GM23338 (cell line): ENCODE data around the gene TSPAN3. TPM values are rescaled to one million over a fixed set of nuclear protein-coding genes. Genes with fewer than 3 reads are reported as not detected.

ENCODE experiments used
- ATAC-seq: fragments of 200-7000 bp; cut with Tn5 transposase; 3 replicates; pipeline ENCODE4 v1.9.1; 2020
- DNase-seq: peaks from one replicate; pipeline ENCODE4 v3.0.0-alpha.2; 2015; ENCODE audit warnings: low spot score
- H2AFZ ChIP-seq: fragments of 200-600 bp; sonication (generic); 2 replicates; pipeline ENCODE4 v1.8.0; 2016; ENCODE audit warnings: antibody characterized with exemption, mild to moderate bottlenecking, moderate library complexity
- H3F3A ChIP-seq: fragments of 200-600 bp; sonication (generic); replicated peaks from 2 replicates; pipeline ENCODE4 v1.8.0; 2017; ENCODE audit warnings: antibody characterized with exemption, mixed run types, low read depth
- H3K27ac ChIP-seq: fragments of 200-600 bp; sonication (generic); 2 replicates; pipeline ENCODE4 v1.6.1; 2016; ENCODE audit warnings: low read depth
- H3K27me3 ChIP-seq: fragments of 200-600 bp; sonication (generic); 2 replicates; pipeline ENCODE4 v1.8.0; 2016; ENCODE audit warnings: mild to moderate bottlenecking, mixed run types, moderate library complexity; ENCODE audit not compliant: insufficient read depth
- H3K36me3 ChIP-seq: fragments of 200-600 bp; sonication (generic); 2 replicates; pipeline ENCODE4 v1.8.0; 2016; ENCODE audit warnings: mild to moderate bottlenecking; ENCODE audit not compliant: insufficient read depth
- H3K4me1 ChIP-seq: fragments of 200-600 bp; sonication (generic); 2 replicates; pipeline ENCODE4 v1.8.0; 2016; ENCODE audit warnings: mild to moderate bottlenecking, moderate library complexity; ENCODE audit not compliant: insufficient read depth
- H3K4me2 ChIP-seq: fragments of 200-600 bp; sonication (generic); 2 replicates; pipeline ENCODE4 v1.7.1; 2017; ENCODE audit warnings: mixed run types
- H3K4me3 ChIP-seq: fragments of 200-600 bp; sonication (generic); 2 replicates; pipeline ENCODE4 v1.6.1; 2016; ENCODE audit warnings: mixed run types
- H3K79me2 ChIP-seq: fragments of 200-600 bp; sonication (generic); replicated peaks from 2 replicates; pipeline ENCODE4 v1.8.0; 2017; ENCODE audit warnings: mild to moderate bottlenecking; ENCODE audit not compliant: insufficient read depth
- H3K9me2 ChIP-seq: fragments of 200-600 bp; sonication (generic); 2 replicates; pipeline ENCODE4 v1.8.0; 2017; ENCODE audit not compliant: insufficient read depth
- H4K20me1 ChIP-seq: fragments of 200-600 bp; sonication (generic); replicated peaks from 2 replicates; pipeline ENCODE4 v1.8.0; 2017; ENCODE audit warnings: mild to moderate bottlenecking; ENCODE audit not compliant: insufficient read depth
- H3K27ac Mint-ChIP-seq: 2 replicates; pipeline ENCODE4 v1.8.0; 2020; ENCODE audit warnings: inconsistent platforms, mild to moderate bottlenecking, moderate library complexity, mixed read lengths
- H3K27me3 Mint-ChIP-seq: 3 replicates; pipeline ENCODE4 v1.8.0; 2022; ENCODE audit warnings: low read depth, mild to moderate bottlenecking, moderate library complexity, mixed read lengths, inconsistent platforms; ENCODE audit not compliant: insufficient read depth, poor library complexity
- H3K36me3 Mint-ChIP-seq: 3 replicates; pipeline ENCODE4 v1.8.0; 2021; ENCODE audit warnings: low read depth, mild to moderate bottlenecking, inconsistent platforms, moderate library complexity, mixed read lengths
- H3K4me1 Mint-ChIP-seq: 3 replicates; pipeline ENCODE4 v1.8.0; 2020; ENCODE audit warnings: mild to moderate bottlenecking, inconsistent platforms, mixed read lengths
- H3K4me3 Mint-ChIP-seq: 3 replicates; pipeline ENCODE4 v1.8.0; 2021; ENCODE audit warnings: moderate library complexity, mild to moderate bottlenecking, inconsistent platforms, mixed read lengths
- H3K9me3 Mint-ChIP-seq: 3 replicates; pipeline ENCODE4 v1.8.0; 2020; ENCODE audit warnings: moderate library complexity, mild to moderate bottlenecking, inconsistent platforms, mixed read lengths
- CREB1 ChIP-seq: fragments of 250-450 bp; sonication (Bioruptor Pico); IDR thresholded peaks from 2 replicates; pipeline ENCODE4 v1.5.0; 2020; ENCODE audit warnings: low read depth, mild to moderate bottlenecking, moderate library complexity
- EZH2 ChIP-seq: fragments of 200-600 bp; sonication (generic); IDR thresholded peaks from one replicate; pipeline ENCODE4 v1.8.0; 2017; ENCODE audit warnings: antibody characterized with exemption, mild to moderate bottlenecking, low read depth; ENCODE audit not compliant: unreplicated experiment
- EZH2phosphoT487 ChIP-seq: fragments of 200-600 bp; sonication (generic); IDR thresholded peaks from one replicate; pipeline ENCODE4 v1.8.1; 2018; ENCODE audit warnings: antibody characterized with exemption; ENCODE audit not compliant: unreplicated experiment
- STAT1 ChIP-seq: IDR thresholded peaks from one replicate; pipeline ENCODE4 v1.6.1; 2016; ENCODE audit warnings: antibody characterized with exemption; ENCODE audit not compliant: unreplicated experiment
- ZNF114 ChIP-seq: fragments of 250-450 bp; sonication (Bioruptor Pico); IDR thresholded peaks from 2 replicates; pipeline ENCODE4 v1.5.0; 2020; ENCODE audit warnings: mild to moderate bottlenecking, moderate library complexity
- polyA plus RNA-seq: library from polyadenylated mRNA; unstranded; fragments of >200 nt; fragmentation: Nextera tagmentation; extraction: Ambion mirVana; gene quantifications from 2 replicates; pipeline ENCODE4 v1.2.1, GENCODE V29; 2016
- total RNA-seq: library from RNA; depleted of rRNA; stranded (reverse); fragments of >200 nt; shearing (Covaris generic); gene quantifications from 2 replicates; pipeline ENCODE4 v1.2.3, GENCODE V29; 2014
- TF ChIP-seq, protein P1 (sequence below): fragments of 250-450 bp; sonication (Bioruptor Pico); IDR thresholded peaks from 2 replicates; pipeline ENCODE4 v1.5.0; 2020; ENCODE audit warnings: mild to moderate bottlenecking, moderate library complexity
- TF ChIP-seq, protein P2 (sequence below): IDR thresholded peaks from 2 replicates; pipeline ENCODE4 v1.6.1; 2016; ENCODE audit warnings: antibody characterized with exemption

TSPAN3 gene
- total and polyA plus RNA-seq, 2 experiments from 2014 or later = 72.5 to 159 TPM

DNA sequence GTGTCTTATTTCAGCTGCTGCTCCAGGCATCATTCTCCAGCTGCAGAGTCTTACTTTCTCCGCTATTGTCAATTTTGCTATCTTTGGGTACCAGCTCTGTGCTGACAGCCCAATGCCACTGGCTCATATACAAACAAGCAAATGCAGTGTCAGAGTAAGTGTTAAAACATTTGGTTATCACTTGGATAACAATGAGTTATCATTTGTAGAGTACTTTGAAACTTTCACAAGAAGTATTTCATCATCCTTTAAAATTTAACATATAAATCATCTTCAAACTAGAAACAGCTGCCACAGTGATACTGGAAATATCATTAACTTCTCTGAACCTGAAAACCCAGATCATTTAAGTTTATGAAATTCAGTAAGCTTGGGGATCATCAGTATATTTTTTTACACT is 13.8 kb downstream of the TSPAN3 start (continued):
- no peak for TF ChIP-seq STAT1

DNA sequence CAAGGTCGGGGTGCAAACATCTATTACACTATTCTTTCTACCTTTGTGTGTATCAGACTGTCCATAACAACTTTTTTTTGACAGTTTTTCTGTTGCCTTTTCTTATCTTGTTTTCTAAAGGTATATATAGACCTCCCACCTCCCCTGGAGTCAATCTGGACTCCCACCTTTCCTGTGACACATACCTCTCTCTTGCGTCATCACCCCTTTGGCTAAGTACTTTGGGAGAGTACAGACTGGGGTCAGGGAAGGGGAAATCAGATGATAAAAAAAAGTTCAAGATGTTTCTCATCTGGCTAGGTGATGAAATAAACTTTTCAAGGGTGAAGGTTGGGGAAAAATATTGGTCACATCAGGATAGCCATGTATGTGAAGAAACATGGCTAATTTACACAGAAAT is 17.2 kb downstream of the TSPAN3 start:
- Mint-ChIP-seq H3K4me1 (peaks cover 30% of the 10 kb centered on the region), H3K27ac (no peak overlapping the region; the same call in 1 of the 2 replicates), H3K4me3 (no peak overlapping the region), H3K27me3 (no peaks in the 10 kb centered on the region), H3K36me3 (peaks cover 14% of the 10 kb centered on the region; the same call in 1 of the 3 replicates), H3K9me3 (no peaks in the 10 kb centered on the region)
- no peaks in the 10 kb centered on the region for H3F3A ChIP-seq
- H3K79me2 ChIP-seq = peaks cover 21% of the 10 kb centered on the region
- H4K20me1 ChIP-seq = peaks cover 14% of the 10 kb centered on the region
- no peaks in the 10 kb centered on the region for H3K9me2 ChIP-seq
- no peak overlapping the region for H3K27ac ChIP-seq
- peaks cover 20% of the 10 kb centered on the region for H3K4me1 ChIP-seq
- H2AFZ ChIP-seq = no peak overlapping the region
- no peaks in the 10 kb centered on the region; the same call in 1 of the 2 replicates for H3K36me3 ChIP-seq
- H3K4me2 ChIP-seq = no peak overlapping the region
- no peak overlapping the region for H3K4me3 ChIP-seq
- no peak for TF ChIP-seq ZNF114 (CRISPR knock-in tag)
- no peak for TF ChIP-seq EZH2phosphoT487
- no peak for TF ChIP-seq EZH2
- TF ChIP-seq, protein P1, sequence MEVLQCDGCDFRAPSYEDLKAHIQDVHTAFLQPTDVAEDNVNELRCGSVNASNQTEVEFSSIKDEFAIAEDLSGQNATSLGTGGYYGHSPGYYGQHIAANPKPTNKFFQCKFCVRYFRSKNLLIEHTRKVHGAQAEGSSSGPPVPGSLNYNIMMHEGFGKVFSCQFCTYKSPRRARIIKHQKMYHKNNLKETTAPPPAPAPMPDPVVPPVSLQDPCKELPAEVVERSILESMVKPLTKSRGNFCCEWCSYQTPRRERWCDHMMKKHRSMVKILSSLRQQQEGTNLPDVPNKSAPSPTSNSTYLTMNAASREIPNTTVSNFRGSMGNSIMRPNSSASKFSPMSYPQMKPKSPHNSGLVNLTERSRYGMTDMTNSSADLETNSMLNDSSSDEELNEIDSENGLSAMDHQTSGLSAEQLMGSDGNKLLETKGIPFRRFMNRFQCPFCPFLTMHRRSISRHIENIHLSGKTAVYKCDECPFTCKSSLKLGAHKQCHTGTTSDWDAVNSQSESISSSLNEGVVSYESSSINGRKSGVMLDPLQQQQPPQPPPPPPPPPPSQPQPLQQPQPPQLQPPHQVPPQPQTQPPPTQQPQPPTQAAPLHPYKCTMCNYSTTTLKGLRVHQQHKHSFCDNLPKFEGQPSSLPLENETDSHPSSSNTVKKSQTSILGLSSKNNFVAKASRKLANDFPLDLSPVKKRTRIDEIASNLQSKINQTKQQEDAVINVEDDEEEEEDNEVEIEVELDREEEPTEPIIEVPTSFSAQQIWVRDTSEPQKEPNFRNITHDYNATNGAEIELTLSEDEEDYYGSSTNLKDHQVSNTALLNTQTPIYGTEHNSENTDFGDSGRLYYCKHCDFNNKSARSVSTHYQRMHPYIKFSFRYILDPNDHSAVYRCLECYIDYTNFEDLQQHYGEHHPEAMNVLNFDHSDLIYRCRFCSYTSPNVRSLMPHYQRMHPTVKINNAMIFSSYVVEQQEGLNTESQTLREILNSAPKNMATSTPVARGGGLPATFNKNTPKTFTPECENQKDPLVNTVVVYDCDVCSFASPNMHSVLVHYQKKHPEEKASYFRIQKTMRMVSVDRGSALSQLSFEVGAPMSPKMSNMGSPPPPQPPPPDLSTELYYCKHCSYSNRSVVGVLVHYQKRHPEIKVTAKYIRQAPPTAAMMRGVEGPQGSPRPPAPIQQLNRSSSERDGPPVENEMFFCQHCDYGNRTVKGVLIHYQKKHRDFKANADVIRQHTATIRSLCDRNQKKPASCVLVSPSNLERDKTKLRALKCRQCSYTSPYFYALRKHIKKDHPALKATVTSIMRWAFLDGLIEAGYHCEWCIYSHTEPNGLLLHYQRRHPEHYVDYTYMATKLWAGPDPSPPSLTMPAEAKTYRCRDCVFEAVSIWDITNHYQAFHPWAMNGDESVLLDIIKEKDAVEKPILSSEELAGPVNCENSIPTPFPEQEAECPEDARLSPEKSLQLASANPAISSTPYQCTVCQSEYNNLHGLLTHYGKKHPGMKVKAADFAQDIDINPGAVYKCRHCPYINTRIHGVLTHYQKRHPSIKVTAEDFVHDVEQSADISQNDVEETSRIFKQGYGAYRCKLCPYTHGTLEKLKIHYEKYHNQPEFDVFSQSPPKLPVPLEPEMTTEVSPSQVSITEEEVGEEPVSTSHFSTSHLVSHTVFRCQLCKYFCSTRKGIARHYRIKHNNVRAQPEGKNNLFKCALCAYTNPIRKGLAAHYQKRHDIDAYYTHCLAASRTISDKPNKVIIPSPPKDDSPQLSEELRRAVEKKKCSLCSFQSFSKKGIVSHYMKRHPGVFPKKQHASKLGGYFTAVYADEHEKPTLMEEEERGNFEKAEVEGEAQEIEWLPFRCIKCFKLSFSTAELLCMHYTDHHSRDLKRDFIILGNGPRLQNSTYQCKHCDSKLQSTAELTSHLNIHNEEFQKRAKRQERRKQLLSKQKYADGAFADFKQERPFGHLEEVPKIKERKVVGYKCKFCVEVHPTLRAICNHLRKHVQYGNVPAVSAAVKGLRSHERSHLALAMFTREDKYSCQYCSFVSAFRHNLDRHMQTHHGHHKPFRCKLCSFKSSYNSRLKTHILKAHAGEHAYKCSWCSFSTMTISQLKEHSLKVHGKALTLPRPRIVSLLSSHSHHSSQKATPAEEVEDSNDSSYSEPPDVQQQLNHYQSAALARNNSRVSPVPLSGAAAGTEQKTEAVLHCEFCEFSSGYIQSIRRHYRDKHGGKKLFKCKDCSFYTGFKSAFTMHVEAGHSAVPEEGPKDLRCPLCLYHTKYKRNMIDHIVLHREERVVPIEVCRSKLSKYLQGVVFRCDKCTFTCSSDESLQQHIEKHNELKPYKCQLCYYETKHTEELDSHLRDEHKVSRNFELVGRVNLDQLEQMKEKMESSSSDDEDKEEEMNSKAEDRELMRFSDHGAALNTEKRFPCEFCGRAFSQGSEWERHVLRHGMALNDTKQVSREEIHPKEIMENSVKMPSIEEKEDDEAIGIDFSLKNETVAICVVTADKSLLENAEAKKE (CRISPR knock-in tag) = no peak
- TF ChIP-seq, protein P2, sequence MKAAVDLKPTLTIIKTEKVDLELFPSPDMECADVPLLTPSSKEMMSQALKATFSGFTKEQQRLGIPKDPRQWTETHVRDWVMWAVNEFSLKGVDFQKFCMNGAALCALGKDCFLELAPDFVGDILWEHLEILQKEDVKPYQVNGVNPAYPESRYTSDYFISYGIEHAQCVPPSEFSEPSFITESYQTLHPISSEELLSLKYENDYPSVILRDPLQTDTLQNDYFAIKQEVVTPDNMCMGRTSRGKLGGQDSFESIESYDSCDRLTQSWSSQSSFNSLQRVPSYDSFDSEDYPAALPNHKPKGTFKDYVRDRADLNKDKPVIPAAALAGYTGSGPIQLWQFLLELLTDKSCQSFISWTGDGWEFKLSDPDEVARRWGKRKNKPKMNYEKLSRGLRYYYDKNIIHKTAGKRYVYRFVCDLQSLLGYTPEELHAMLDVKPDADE = no peak
- no peak for TF ChIP-seq CREB1 (CRISPR knock-in tag)
- DNase-seq = no peak
- H3K27me3 ChIP-seq = no peaks in the 10 kb centered on the region
- ATAC-seq = no peak
